Measurements from ENCODE around the gene SGCG. TPM values are rescaled to one million over a fixed set of nuclear protein-coding genes. Genes with fewer than 3 reads are reported as not detected.

Gene SGCG
- total RNA-seq, 1 experiment from 2014 or later = not detected

GRCh38 chr13:23202383-23202782, 21.6 kb downstream of the SGCG start:
- H3K4me1 ChIP-seq (replicated peaks; ENCODE audit: insufficient read depth) = no peaks in the 10 kb centered on the region
- CTCF ChIA-PET = no interaction called here
- no peaks in the 10 kb centered on the region for H4K20me1 ChIP-seq (ENCODE audit: insufficient read depth)
- H3K36me3 ChIP-seq (ENCODE audit: low read depth) = no peaks in the 10 kb centered on the region
- H2AFZ ChIP-seq = no peak overlapping the region
- POLR2A ChIA-PET (ENCODE audit: unreplicated experiment) = no interaction called here
- H3K27ac ChIP-seq = no peak overlapping the region
- intact Hi-C loops (cut with micrococcal nuclease; ENCODE audit: unreplicated experiment) = no loop called here
- no peak for DNase-seq
- peaks cover 22% of the 10 kb centered on the region for H3K27me3 ChIP-seq (ENCODE audit: insufficient read depth, low read depth)
- no peak overlapping the region for H3K4me3 ChIP-seq
- H3K4me2 ChIP-seq = no peak overlapping the region
- H3K79me2 ChIP-seq (ENCODE audit: low read depth) = no peaks in the 10 kb centered on the region
- no TSS peak for BruUV-seq (replicated peaks)
- TF ChIP-seq EZH2 (IDR thresholded peaks at IDR 0.05; ENCODE audit: low read depth) (no peak), CTCF (conservative IDR thresholded peaks at IDR 0.05) (no peak)
- no peaks in the 10 kb centered on the region for H3K9me2 ChIP-seq (ENCODE audit: insufficient read depth)
- no peaks in the 10 kb centered on the region for H3F3A ChIP-seq (ENCODE audit: insufficient read depth, low read depth)
- no peaks in the 10 kb centered on the region for H3K9me3 ChIP-seq (ENCODE audit: insufficient read depth, low read depth)

- no peak for DNase-seq
- H3F3A ChIP-seq (ENCODE audit: insufficient read depth, low read depth) = no peaks in the 10 kb centered on the region
- no peaks in the 10 kb centered on the region for H3K36me3 ChIP-seq (ENCODE audit: low read depth)
- H3K9me2 ChIP-seq (ENCODE audit: insufficient read depth) = no peaks in the 10 kb centered on the region
- TF ChIP-seq CTCF (conservative IDR thresholded peaks at IDR 0.05) (no peak), EZH2 (IDR thresholded peaks at IDR 0.05; ENCODE audit: low read depth) (no peak)
- POLR2A ChIA-PET (ENCODE audit: unreplicated experiment) = no interaction called here
- H3K79me2 ChIP-seq (ENCODE audit: low read depth) = no peaks in the 10 kb centered on the region
- no peaks in the 10 kb centered on the region for H4K20me1 ChIP-seq (ENCODE audit: insufficient read depth)
- H3K27me3 ChIP-seq (ENCODE audit: insufficient read depth, low read depth) = peaks cover 22% of the 10 kb centered on the region
- no TSS peak for BruUV-seq (replicated peaks)
- no peaks in the 10 kb centered on the region; the same call in 1 of the 2 replicates for H3K9me3 ChIP-seq (ENCODE audit: insufficient read depth, low read depth)
- H3K4me2 ChIP-seq = no peak overlapping the region
- H3K4me1 ChIP-seq (replicated peaks; ENCODE audit: insufficient read depth) = no peaks in the 10 kb centered on the region
- no peak overlapping the region for H3K27ac ChIP-seq
- intact Hi-C loops (cut with micrococcal nuclease; ENCODE audit: unreplicated experiment) = no loop called here
- no peak overlapping the region for H2AFZ ChIP-seq
- CTCF ChIA-PET = no interaction called here
- no peak overlapping the region for H3K4me3 ChIP-seq
Measured at GRCh38 chr13:23203516-23203915, 22.7 kb downstream of the SGCG start.

- no peaks in the 10 kb centered on the region for H3K4me1 ChIP-seq (replicated peaks; ENCODE audit: insufficient read depth)
- no peaks in the 10 kb centered on the region for H3K79me2 ChIP-seq (ENCODE audit: low read depth)
- no peak overlapping the region for H3K4me3 ChIP-seq
- no peaks in the 10 kb centered on the region; the same call in 1 of the 2 replicates for H3K9me3 ChIP-seq (ENCODE audit: insufficient read depth, low read depth)
- no peak for DNase-seq
- H3K4me2 ChIP-seq = no peak overlapping the region
- POLR2A ChIA-PET (ENCODE audit: unreplicated experiment) = no interaction called here
- no peaks in the 10 kb centered on the region for H3F3A ChIP-seq (ENCODE audit: insufficient read depth, low read depth)
- BruUV-seq (replicated peaks) = no TSS peak
- no peak for TF ChIP-seq EZH2 (IDR thresholded peaks at IDR 0.05; ENCODE audit: low read depth)
- no peak for TF ChIP-seq CTCF (conservative IDR thresholded peaks at IDR 0.05)
- no peaks in the 10 kb centered on the region for H3K9me2 ChIP-seq (ENCODE audit: insufficient read depth)
- peaks cover 17% of the 10 kb centered on the region for H3K27me3 ChIP-seq (ENCODE audit: insufficient read depth, low read depth)
- intact Hi-C loops (cut with micrococcal nuclease; ENCODE audit: unreplicated experiment) = no loop called here
- no peak overlapping the region for H2AFZ ChIP-seq
- no peak overlapping the region for H3K27ac ChIP-seq
- H4K20me1 ChIP-seq (ENCODE audit: insufficient read depth) = no peaks in the 10 kb centered on the region
- no peaks in the 10 kb centered on the region for H3K36me3 ChIP-seq (ENCODE audit: low read depth)
- CTCF ChIA-PET = no interaction called here
Measured at GRCh38 chr13:23205807-23206206, 25.0 kb downstream of the SGCG start.

Data from PC-9 (cell line).